WTC11 (cell line): ENCODE results near the gene SLC39A3. TPM values are rescaled to one million over a fixed set of nuclear protein-coding genes. Genes with fewer than 3 reads are reported as not detected.
A peak's percentile ranks its signal among the peaks of the same experiment; 100 is the strongest.

Experiments used
- ATAC-seq: fragments of 200-7000 bp; cut with Tn5 transposase; 2 replicates; pipeline ENCODE4 v1.10.0; 2021; ENCODE audit warnings: mild to moderate bottlenecking, moderate library complexity
- CTCF ChIA-PET: fragments of 300-600 bp; sonication (Branson Sonifier 250); formaldehyde crosslinking; loops from one replicate; lab custom pipeline; 2021; ENCODE audit warnings: antibody characterized with exemption; lab: Charles Lee
- POLR2A ChIA-PET: fragments of 350-600 bp; sonication (Branson Sonifier 250); formaldehyde crosslinking; loops from one replicate; lab custom pipeline; 2021; ENCODE audit warnings: antibody characterized with exemption; lab: Charles Lee
- DNase-seq: peaks from one replicate; pipeline ENCODE4 v3.0.0; 2021; ENCODE audit warnings: low spot score
- H3K27ac Mint-ChIP-seq: 2 replicates; pipeline ENCODE4 v1.8.0; 2021; ENCODE audit warnings: mixed read lengths
- H3K27me3 Mint-ChIP-seq: 2 replicates; pipeline ENCODE4 v1.8.0; 2021; ENCODE audit warnings: low read depth, mild to moderate bottlenecking, moderate library complexity, mixed read lengths
- H3K36me3 Mint-ChIP-seq: 2 replicates; pipeline ENCODE4 v1.8.0; 2021; ENCODE audit warnings: mixed read lengths
- H3K4me1 Mint-ChIP-seq: 2 replicates; pipeline ENCODE4 v1.8.0; 2022; ENCODE audit warnings: mixed read lengths
- H3K4me3 Mint-ChIP-seq: 2 replicates; pipeline ENCODE4 v1.8.0; 2021; ENCODE audit warnings: mild to moderate bottlenecking, moderate library complexity, mixed read lengths
- H3K9me3 Mint-ChIP-seq: 2 replicates; pipeline ENCODE4 v1.8.0; 2021; ENCODE audit warnings: mixed read lengths
- ESRRA ChIP-seq: sonication (generic); formaldehyde crosslinking; IDR thresholded peaks from 2 replicates; pipeline ENCODE4 v1.8.1; 2022; ENCODE audit warnings: mild to moderate bottlenecking, missing genetic modification reagents, borderline replicate concordance
- FOXP1 ChIP-seq: sonication (generic); formaldehyde crosslinking; IDR thresholded peaks from 2 replicates; pipeline ENCODE4 v1.8.0; 2022; ENCODE audit warnings: missing genetic modification reagents, mild to moderate bottlenecking, moderate library complexity, borderline replicate concordance
- GABPB1 ChIP-seq: sonication (generic); formaldehyde crosslinking; IDR thresholded peaks from 2 replicates; pipeline ENCODE4 v1.8.1; 2023; ENCODE audit warnings: mild to moderate bottlenecking, missing genetic modification reagents
- MXD4 ChIP-seq: fragments of 250-450 bp; sonication (Bioruptor Pico); IDR thresholded peaks from 2 replicates; pipeline ENCODE4 v1.8.0; 2021; ENCODE audit warnings: mild to moderate bottlenecking, moderate library complexity, borderline replicate concordance
- SMAD3 ChIP-seq: sonication (generic); formaldehyde crosslinking; IDR thresholded peaks from 2 replicates; pipeline ENCODE4 v1.8.0; 2022; ENCODE audit warnings: missing genetic modification reagents, mild to moderate bottlenecking, borderline replicate concordance
- ZNF121 ChIP-seq: sonication (generic); formaldehyde crosslinking; IDR thresholded peaks from 2 replicates; pipeline ENCODE4 v1.8.0; 2023; ENCODE audit warnings: missing genetic modification reagents
- ZNF232 ChIP-seq: sonication (generic); formaldehyde crosslinking; IDR thresholded peaks from 2 replicates; pipeline ENCODE4 v1.8.0; 2022; ENCODE audit warnings: mild to moderate bottlenecking, missing genetic modification reagents
- ZNF396 ChIP-seq: fragments of 250-450 bp; sonication (Bioruptor Pico); IDR thresholded peaks from 2 replicates; pipeline ENCODE4 v1.8.0; 2021; ENCODE audit warnings: mild to moderate bottlenecking, moderate library complexity, borderline replicate concordance
- total RNA-seq: library from RNA; stranded (reverse); gene quantifications from 3 replicates; pipeline ENCODE4 v1.2.3, GENCODE V29; 2021
- TF ChIP-seq, protein P1 (sequence below): sonication (generic); formaldehyde crosslinking; IDR thresholded peaks from 2 replicates; pipeline ENCODE4 v1.8.0; 2022; ENCODE audit warnings: missing genetic modification reagents
- TF ChIP-seq, protein P2 (sequence below): sonication (generic); formaldehyde crosslinking; IDR thresholded peaks from 2 replicates; pipeline ENCODE4 v1.8.0; 2023; ENCODE audit warnings: missing genetic modification reagents
- TF ChIP-seq, protein P3 (sequence below): sonication (generic); formaldehyde crosslinking; IDR thresholded peaks from 2 replicates; pipeline ENCODE4 v1.8.1; 2023; ENCODE audit warnings: mild to moderate bottlenecking, missing genetic modification reagents, moderate library complexity
- TF ChIP-seq, protein P4 (sequence below): sonication (generic); formaldehyde crosslinking; IDR thresholded peaks from 2 replicates; pipeline ENCODE4 v1.8.1; 2023; ENCODE audit warnings: mild to moderate bottlenecking, missing genetic modification reagents, borderline replicate concordance

The SLC39A3 gene
- total RNA-seq, 1 experiment from 2014 or later: 38.0 TPM

DNA sequence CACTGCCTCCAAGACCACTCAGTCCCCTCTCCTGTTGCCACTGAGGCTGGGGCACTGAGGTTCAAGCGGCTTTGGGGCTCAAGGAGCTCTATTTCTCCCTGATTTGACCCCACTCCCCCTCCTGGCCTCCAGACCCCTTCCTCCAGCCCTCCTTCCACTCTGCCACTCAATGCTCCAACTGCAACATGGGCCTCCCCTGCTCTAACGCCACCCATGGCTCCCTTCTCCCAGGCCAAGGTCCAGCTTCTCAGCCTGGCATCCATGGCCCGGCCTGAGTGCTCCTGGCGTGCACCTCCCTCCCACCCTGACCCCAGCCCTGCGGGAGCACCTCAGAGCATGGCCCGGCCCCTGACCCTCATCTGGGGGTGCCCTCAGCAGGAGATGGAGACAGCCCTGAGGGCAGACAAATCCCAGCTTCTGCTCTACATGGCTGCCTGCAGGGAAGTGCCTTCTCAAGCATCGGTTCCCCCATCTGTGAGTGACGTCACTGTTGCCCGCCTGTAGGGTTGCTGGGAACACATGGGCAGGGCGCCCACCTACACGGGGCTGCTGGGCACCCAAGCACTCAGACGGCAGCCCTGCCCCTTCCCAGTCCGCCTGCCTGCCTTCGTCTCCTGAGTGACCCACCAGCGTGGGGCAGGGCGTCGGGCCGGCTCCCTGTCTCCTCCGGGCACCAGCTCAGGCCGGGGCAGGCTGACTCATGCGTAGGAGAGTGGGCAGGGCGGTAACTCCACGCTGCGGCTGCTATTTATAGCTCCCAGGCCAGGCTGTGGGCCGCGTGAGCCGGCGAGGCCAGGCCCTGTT is 17.1 kb downstream of the SLC39A3 start:
- peaks cover 11% of the 10 kb centered on the region for H3K4me1 Mint-ChIP-seq
- H3K36me3 Mint-ChIP-seq: no peaks in the 10 kb centered on the region
- ATAC-seq: no peak
- CTCF ChIA-PET: interaction anchor here (1.9 to 2.5 kb wide), 2 partner anchors 74 to 86 kb away, joined by 6 to 18 read pairs; no protein-coding TSS in a partner anchor
- no peaks in the 10 kb centered on the region for H3K9me3 Mint-ChIP-seq
- no peak for TF ChIP-seq GABPB1 (CRISPR knock-in tag)
- 0 out of 2 replicates have a peak, but pooled peaks have one; percentile 19 for TF ChIP-seq FOXP1 (CRISPR knock-in tag)
- TF ChIP-seq, all 79 proteins: peak for 1
- Mint-ChIP-seq H3K27ac (no peak overlapping the region), H3K4me3 (no peak overlapping the region; the same call in 1 of the 2 replicates), H3K27me3 (peaks cover 5% of the 10 kb centered on the region; the same call in 1 of the 2 replicates)
- no peak for DNase-seq
- POLR2A ChIA-PET: interaction anchor here (1.0 kb wide), 1 partner anchor 21 kb away, joined by 9 read pairs; no protein-coding TSS in a partner anchor

DNA sequence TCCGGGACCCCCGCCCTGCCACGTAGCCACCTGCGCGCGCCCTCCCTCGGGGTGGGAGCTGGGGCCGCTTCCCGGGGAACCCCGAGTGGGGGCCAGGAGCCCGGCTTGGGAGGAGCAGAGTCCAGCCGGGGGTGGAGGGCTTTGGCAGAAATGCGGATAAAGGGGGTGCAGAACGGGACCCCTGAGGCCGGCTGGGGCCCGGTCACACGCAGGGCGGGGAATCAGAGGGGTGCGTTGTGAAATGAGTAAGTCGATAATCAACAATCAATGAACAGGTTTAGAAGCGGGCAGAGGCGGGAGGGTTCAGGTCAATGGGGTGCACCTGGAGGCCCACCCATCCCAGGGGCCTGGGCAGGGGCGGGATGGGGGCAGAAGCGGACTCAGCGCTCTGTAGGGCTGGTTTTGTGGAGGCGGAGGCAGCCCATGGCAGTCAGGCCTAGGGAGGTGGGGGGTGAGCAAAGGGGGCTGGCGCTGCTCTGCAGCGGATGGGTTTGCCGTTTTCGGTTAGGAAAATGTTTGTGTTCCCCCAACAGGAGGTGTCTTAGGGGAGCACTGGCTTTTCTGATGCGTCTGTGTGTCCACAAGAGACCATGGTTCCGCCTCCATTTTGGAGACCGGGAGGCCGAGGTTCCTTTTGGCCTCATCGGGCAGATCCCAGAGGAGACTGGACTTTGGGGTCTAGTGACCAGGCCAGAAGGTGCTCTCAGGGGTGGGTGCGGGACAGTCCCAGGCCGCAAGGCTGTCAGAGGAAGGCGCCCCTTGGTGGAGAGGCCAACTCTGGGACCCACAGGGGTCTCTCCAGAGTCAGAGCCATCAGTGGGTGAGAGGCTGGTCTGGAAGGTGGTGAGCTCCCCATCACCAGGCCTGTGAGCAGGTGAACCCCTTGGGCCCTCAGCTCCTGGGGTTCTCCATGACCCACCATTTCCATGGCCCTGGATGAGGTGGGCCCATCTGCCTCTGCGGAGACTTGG is 18.0 kb downstream of the SLC39A3 start:
- DNase-seq (no peak), ATAC-seq (peak; percentile 22; the same call in 1 of the 2 replicates)
- Mint-ChIP-seq H3K4me3 (peak overlapping the region; percentile 72), H3K4me1 (peaks cover 8% of the 10 kb centered on the region), H3K36me3 (no peaks in the 10 kb centered on the region), H3K27ac (no peak overlapping the region), H3K27me3 (peaks cover 5% of the 10 kb centered on the region; the same call in 1 of the 2 replicates), H3K9me3 (no peaks in the 10 kb centered on the region)
- POLR2A ChIA-PET: interaction anchor here (1.0 kb wide), 1 partner anchor 20 kb away, joined by 9 read pairs; no protein-coding TSS in a partner anchor
- CTCF ChIA-PET: interaction anchor here (1.9 kb wide), 1 partner anchor 85 kb away, joined by 6 read pairs; no protein-coding TSS in a partner anchor
- TF ChIP-seq, protein P1, sequence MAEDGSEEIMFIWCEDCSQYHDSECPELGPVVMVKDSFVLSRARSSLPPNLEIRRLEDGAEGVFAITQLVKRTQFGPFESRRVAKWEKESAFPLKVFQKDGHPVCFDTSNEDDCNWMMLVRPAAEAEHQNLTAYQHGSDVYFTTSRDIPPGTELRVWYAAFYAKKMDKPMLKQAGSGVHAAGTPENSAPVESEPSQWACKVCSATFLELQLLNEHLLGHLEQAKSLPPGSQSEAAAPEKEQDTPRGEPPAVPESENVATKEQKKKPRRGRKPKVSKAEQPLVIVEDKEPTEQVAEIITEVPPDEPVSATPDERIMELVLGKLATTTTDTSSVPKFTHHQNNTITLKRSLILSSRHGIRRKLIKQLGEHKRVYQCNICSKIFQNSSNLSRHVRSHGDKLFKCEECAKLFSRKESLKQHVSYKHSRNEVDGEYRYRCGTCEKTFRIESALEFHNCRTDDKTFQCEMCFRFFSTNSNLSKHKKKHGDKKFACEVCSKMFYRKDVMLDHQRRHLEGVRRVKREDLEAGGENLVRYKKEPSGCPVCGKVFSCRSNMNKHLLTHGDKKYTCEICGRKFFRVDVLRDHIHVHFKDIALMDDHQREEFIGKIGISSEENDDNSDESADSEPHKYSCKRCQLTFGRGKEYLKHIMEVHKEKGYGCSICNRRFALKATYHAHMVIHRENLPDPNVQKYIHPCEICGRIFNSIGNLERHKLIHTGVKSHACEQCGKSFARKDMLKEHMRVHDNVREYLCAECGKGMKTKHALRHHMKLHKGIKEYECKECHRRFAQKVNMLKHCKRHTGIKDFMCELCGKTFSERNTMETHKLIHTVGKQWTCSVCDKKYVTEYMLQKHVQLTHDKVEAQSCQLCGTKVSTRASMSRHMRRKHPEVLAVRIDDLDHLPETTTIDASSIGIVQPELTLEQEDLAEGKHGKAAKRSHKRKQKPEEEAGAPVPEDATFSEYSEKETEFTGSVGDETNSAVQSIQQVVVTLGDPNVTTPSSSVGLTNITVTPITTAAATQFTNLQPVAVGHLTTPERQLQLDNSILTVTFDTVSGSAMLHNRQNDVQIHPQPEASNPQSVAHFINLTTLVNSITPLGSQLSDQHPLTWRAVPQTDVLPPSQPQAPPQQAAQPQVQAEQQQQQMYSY (CRISPR knock-in tag): no peak
- TF ChIP-seq, protein P2, sequence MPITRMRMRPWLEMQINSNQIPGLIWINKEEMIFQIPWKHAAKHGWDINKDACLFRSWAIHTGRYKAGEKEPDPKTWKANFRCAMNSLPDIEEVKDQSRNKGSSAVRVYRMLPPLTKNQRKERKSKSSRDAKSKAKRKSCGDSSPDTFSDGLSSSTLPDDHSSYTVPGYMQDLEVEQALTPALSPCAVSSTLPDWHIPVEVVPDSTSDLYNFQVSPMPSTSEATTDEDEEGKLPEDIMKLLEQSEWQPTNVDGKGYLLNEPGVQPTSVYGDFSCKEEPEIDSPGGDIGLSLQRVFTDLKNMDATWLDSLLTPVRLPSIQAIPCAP: no peak
- TF ChIP-seq ZNF121 (CRISPR knock-in tag): peak; percentile 33; the same call in 1 of the 2 replicates
- no peak for TF ChIP-seq ESRRA (CRISPR knock-in tag)

DNA sequence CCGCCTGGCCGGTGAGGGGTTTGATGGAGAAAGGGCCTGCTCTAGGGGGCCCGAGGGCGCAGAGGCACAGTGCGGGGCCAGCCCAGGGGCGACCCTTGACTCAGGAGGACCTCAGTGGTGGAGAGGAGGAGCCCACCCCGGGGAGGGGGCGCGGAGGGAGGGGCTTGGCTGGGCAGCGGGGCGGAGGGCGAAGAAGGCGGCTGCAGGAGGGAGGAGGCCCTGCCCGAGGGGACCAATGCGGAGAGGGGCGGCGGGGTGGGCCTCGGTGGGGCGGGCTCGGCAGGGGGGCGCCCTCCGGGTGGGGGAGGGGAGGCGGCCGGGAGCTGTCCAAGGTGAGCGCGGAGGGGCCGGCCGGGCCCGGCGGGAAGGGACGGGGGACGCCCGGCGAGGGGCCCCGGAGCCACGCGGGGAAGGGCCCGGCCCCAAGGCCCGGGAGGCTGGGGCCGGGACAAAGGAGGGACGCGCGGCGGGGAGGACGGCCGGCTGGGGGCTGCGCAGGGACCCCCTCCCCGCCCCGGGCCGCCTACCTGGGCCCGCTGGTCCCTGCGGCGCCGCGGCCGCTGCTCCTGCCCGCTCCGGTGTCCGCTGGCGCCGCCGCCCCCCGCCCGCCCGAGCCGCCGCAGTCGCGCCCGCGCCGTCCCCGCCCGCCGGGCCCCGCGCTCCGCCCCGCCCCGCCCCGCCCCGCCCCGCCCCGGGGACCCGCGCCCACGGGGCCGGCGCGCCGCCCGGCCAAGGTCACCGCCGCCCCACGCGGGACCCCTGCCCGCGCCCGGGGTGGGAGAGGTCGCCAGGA is 18.8 kb downstream of the SLC39A3 start, which contains the start of gene DIRAS1:
TSS of gene DIRAS1 (minus strand) at position 596 of the 793 bp plus-strand sequence. CDS start 3,566 bp downstream, outside the sequence.
- H3K27ac Mint-ChIP-seq: no peak within 1 kb of the TSS

More for the DNA sequence above, 18.8 kb downstream of the SLC39A3 start, which contains the start of gene DIRAS1:
- peaks cover under 1% of the 10 kb centered on the region; the same call in 1 of the 2 replicates for H3K27me3 Mint-ChIP-seq
- H3K36me3 Mint-ChIP-seq: peaks cover 1% of the 10 kb centered on the region
- peaks cover 8% of the 10 kb centered on the region for H3K4me1 Mint-ChIP-seq
- ATAC-seq (peak; percentile 50), DNase-seq (peak; percentile 58)
- TF ChIP-seq SMAD3 (CRISPR knock-in tag) (no peak), ZNF396 (CRISPR knock-in tag) (no peak), MXD4 (CRISPR knock-in tag) (no peak), ZNF232 (CRISPR knock-in tag) (no peak), FOXP1 (CRISPR knock-in tag) (no peak)
- TF ChIP-seq, protein P3, sequence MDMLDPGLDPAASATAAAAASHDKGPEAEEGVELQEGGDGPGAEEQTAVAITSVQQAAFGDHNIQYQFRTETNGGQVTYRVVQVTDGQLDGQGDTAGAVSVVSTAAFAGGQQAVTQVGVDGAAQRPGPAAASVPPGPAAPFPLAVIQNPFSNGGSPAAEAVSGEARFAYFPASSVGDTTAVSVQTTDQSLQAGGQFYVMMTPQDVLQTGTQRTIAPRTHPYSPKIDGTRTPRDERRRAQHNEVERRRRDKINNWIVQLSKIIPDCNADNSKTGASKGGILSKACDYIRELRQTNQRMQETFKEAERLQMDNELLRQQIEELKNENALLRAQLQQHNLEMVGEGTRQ: 0 out of 2 replicates have a peak, but pooled peaks have one; percentile 24
- TF ChIP-seq, protein P4, sequence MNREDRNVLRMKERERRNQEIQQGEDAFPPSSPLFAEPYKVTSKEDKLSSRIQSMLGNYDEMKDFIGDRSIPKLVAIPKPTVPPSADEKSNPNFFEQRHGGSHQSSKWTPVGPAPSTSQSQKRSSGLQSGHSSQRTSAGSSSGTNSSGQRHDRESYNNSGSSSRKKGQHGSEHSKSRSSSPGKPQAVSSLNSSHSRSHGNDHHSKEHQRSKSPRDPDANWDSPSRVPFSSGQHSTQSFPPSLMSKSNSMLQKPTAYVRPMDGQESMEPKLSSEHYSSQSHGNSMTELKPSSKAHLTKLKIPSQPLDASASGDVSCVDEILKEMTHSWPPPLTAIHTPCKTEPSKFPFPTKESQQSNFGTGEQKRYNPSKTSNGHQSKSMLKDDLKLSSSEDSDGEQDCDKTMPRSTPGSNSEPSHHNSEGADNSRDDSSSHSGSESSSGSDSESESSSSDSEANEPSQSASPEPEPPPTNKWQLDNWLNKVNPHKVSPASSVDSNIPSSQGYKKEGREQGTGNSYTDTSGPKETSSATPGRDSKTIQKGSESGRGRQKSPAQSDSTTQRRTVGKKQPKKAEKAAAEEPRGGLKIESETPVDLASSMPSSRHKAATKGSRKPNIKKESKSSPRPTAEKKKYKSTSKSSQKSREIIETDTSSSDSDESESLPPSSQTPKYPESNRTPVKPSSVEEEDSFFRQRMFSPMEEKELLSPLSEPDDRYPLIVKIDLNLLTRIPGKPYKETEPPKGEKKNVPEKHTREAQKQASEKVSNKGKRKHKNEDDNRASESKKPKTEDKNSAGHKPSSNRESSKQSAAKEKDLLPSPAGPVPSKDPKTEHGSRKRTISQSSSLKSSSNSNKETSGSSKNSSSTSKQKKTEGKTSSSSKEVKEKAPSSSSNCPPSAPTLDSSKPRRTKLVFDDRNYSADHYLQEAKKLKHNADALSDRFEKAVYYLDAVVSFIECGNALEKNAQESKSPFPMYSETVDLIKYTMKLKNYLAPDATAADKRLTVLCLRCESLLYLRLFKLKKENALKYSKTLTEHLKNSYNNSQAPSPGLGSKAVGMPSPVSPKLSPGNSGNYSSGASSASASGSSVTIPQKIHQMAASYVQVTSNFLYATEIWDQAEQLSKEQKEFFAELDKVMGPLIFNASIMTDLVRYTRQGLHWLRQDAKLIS (CRISPR knock-in tag): no peak
- peak within 1 kb of the TSS; percentile 72 for H3K4me3 Mint-ChIP-seq
- ChIA-PET POLR2A (interaction anchor here (1.0 kb wide), 1 partner anchor 19 kb away, joined by 4 read pairs; no protein-coding TSS in a partner anchor), CTCF (interaction anchor here (1.0 to 1.9 kb wide), 3 partner anchors 18 to 84 kb away, joined by 3 to 6 read pairs (median 6); no protein-coding TSS in a partner anchor)
- H3K9me3 Mint-ChIP-seq: peaks cover under 1% of the 10 kb centered on the region
